DMS114 treated with DMSO at 0.1 percent for 48 hours (cell line): Measurements from ENCODE around the gene GLMN.

Experiments used
- DNase-seq: peaks from one replicate; lab custom pipeline; 2025; ENCODE audit not compliant: unreplicated experiment; lab: John Stamatoyannopoulos, UW

Gene GLMN

GRCh38 chr1:92201973-92202372 is 96.8 kb downstream of the GLMN start:
- DNase-seq: no peak
